Smooth muscle cell (in vitro differentiated cells): ENCODE results near the gene PCDHGC3. TPM values are rescaled to one million over a fixed set of nuclear protein-coding genes. Genes with fewer than 3 reads are reported as not detected.

ENCODE experiments used
- DNase-seq: peaks from one replicate; lab custom pipeline; 2025; ENCODE audit not compliant: unreplicated experiment; lab: John Stamatoyannopoulos, UW
- H2AFZ ChIP-seq: fragments of 200-600 bp; sonication (generic); 2 replicates; pipeline ENCODE4 v1.6.0; 2016; ENCODE audit warnings: antibody characterized with exemption, low read depth, mild to moderate bottlenecking
- H3F3A ChIP-seq: fragments of 200-600 bp; sonication (generic); 2 replicates; pipeline ENCODE4 v1.6.0; 2017; ENCODE audit warnings: antibody characterized with exemption, low read depth
- H3K27ac ChIP-seq: fragments of 200-600 bp; sonication (generic); 2 replicates; pipeline ENCODE4 v1.5.1; 2016; ENCODE audit warnings: low read depth, mild to moderate bottlenecking
- H3K27me3 ChIP-seq: fragments of 200-600 bp; sonication (generic); 2 replicates; pipeline ENCODE4 v1.6.1; 2016; ENCODE audit warnings: low read depth, mild to moderate bottlenecking
- H3K36me3 ChIP-seq: fragments of 200-600 bp; sonication (generic); 2 replicates; pipeline ENCODE4 v1.5.1; 2016; ENCODE audit warnings: low read depth
- H3K4me1 ChIP-seq: fragments of 200-600 bp; sonication (generic); 2 replicates; pipeline ENCODE4 v1.5.1; 2016; ENCODE audit warnings: low read depth
- H3K4me2 ChIP-seq: fragments of 200-600 bp; sonication (generic); 2 replicates; pipeline ENCODE4 v1.6.0; 2016; ENCODE audit warnings: mild to moderate bottlenecking
- H3K4me3 ChIP-seq: fragments of 200-600 bp; sonication (generic); 2 replicates; pipeline ENCODE4 v1.5.1; 2016; ENCODE audit warnings: mild to moderate bottlenecking
- H3K79me2 ChIP-seq: fragments of 200-600 bp; sonication (generic); 2 replicates; pipeline ENCODE4 v1.6.0; 2016; ENCODE audit warnings: low read depth, mild to moderate bottlenecking
- H3K9ac ChIP-seq: fragments of 200-600 bp; sonication (generic); 2 replicates; pipeline ENCODE4 v1.6.0; 2016; ENCODE audit warnings: low read depth
- H3K9me3 ChIP-seq: fragments of 200-600 bp; sonication (generic); replicated peaks from 2 replicates; pipeline ENCODE4 v1.5.1; 2016; ENCODE audit warnings: low read depth
- H4K20me1 ChIP-seq: fragments of 200-600 bp; sonication (generic); 2 replicates; pipeline ENCODE4 v1.6.0; 2016; ENCODE audit warnings: low read depth
- WGBS: methylation state at CpG from one replicate; pipeline ENCODE4 v1.1.7; 2016; ENCODE audit warnings: low lambda C conversion rate; 5-methylcytosine and 5-hydroxymethylcytosine counted together
- polyA plus RNA-seq: library from polyadenylated mRNA; unstranded; fragments of >200 nt; fragmentation: Nextera tagmentation; extraction: Ambion mirVana; gene quantifications from 2 replicates; pipeline ENCODE4 v1.2.1, GENCODE V29; 2016
- total RNA-seq: library from RNA; depleted of rRNA; stranded (reverse); fragments of >200 nt; gene quantifications from 2 replicates; pipeline ENCODE4 v1.2.3, GENCODE V29; 2014
- TF ChIP-seq, protein P1 (sequence below): fragments of 200-600 bp; sonication (generic); IDR thresholded peaks from 2 replicates; pipeline ENCODE4 v1.5.1; 2017; ENCODE audit warnings: borderline replicate concordance, mild to moderate bottlenecking, antibody characterized with exemption; ENCODE audit not compliant: insufficient read depth, poor library complexity, severe bottlenecking

The PCDHGC3 gene
- total and polyA plus RNA-seq, 2 experiments from 2014 or later: 50.3 to 111 TPM

DNA sequence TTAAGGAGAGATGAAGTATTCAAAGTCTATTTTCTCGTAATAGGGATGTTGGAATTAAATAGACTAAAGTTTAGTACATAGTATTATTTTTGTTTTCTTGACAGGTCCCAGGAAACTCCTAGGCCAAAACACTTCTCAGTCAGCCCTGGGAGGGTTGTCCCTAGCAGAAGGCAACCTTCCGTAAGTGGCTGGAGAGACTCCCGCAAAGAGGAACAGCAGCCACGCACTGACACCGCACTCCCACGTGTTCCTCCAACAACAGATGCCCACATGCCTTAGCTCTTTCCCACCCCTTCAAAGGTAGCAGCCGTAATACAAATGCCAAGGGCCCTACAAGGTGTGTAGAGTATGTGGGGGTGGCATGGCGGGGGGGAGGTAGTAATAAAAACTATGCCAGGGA, 41.5 kb downstream of the PCDHGC3 start:
- Histone ChIP-seq H3K4me2 (peak overlapping the region; percentile 86), H3K9ac (peak overlapping the region; percentile 97), H3K4me3 (no peak overlapping the region), H3K79me2 (no peaks in the 10 kb centered on the region), H2AFZ (no peak overlapping the region), H3K27me3 (no peaks in the 10 kb centered on the region), H3K36me3 (no peaks in the 10 kb centered on the region), H3K27ac (peak overlapping the region; percentile 100), H3K4me1 (peaks cover 59% of the 10 kb centered on the region), H3K9me3 (no peaks in the 10 kb centered on the region), H3F3A (peaks cover 71% of the 10 kb centered on the region), H4K20me1 (no peaks in the 10 kb centered on the region)
- TF ChIP-seq, protein P1, sequence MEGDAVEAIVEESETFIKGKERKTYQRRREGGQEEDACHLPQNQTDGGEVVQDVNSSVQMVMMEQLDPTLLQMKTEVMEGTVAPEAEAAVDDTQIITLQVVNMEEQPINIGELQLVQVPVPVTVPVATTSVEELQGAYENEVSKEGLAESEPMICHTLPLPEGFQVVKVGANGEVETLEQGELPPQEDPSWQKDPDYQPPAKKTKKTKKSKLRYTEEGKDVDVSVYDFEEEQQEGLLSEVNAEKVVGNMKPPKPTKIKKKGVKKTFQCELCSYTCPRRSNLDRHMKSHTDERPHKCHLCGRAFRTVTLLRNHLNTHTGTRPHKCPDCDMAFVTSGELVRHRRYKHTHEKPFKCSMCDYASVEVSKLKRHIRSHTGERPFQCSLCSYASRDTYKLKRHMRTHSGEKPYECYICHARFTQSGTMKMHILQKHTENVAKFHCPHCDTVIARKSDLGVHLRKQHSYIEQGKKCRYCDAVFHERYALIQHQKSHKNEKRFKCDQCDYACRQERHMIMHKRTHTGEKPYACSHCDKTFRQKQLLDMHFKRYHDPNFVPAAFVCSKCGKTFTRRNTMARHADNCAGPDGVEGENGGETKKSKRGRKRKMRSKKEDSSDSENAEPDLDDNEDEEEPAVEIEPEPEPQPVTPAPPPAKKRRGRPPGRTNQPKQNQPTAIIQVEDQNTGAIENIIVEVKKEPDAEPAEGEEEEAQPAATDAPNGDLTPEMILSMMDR: no peak
- DNase-seq: no peak
- 71% methylated on average over 8 of the region's 8 CpGs for WGBS

DNA sequence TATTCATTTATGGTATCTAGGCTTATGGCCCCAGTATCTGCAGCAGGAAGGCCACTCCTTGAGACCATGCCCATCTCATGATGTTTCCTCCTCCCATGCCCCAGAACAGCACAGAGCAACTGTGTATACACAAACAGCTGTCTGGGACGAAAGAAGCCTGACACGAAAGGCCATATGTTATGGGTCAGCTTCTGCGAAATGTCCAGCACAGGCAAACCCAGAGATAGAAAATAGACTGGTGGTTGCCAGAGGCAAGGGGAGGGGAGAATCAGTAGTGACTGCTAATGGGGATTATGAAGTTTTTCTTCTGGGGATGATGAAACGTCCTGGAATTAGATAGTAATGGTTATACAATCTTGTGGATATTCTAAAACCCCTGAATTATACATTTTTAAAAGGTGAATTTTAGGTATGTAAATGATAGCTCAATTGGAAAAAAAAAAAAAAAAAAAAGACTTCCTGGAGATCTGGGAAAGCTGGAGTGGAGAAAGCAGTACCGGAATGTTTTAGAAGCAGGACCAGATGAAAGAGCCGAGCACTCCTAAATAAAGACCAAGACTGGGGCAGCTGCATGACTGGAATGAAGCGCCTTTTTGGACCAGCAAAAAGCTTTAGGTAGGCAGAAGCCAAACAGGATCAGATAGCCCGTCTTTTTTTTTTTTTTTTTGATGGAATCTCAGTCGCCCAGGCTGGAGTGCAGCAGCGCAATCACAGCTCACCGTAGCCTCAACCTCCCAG, 42.3 kb downstream of the PCDHGC3 start:
- Histone ChIP-seq H3K4me3 (no peak overlapping the region), H3K27me3 (no peaks in the 10 kb centered on the region), H2AFZ (no peak overlapping the region), H3K4me2 (peak overlapping the region; percentile 86), H3K9me3 (no peaks in the 10 kb centered on the region), H4K20me1 (no peaks in the 10 kb centered on the region), H3K9ac (peak overlapping the region; percentile 97), H3K4me1 (peaks cover 64% of the 10 kb centered on the region), H3K79me2 (peaks cover 5% of the 10 kb centered on the region), H3K36me3 (no peaks in the 10 kb centered on the region), H3K27ac (peak overlapping the region; percentile 100), H3F3A (peaks cover 77% of the 10 kb centered on the region)
- WGBS: 24% methylated on average over 11 of the region's 11 CpGs
- TF ChIP-seq, protein P1: no peak
- DNase-seq: no peak

DNA sequence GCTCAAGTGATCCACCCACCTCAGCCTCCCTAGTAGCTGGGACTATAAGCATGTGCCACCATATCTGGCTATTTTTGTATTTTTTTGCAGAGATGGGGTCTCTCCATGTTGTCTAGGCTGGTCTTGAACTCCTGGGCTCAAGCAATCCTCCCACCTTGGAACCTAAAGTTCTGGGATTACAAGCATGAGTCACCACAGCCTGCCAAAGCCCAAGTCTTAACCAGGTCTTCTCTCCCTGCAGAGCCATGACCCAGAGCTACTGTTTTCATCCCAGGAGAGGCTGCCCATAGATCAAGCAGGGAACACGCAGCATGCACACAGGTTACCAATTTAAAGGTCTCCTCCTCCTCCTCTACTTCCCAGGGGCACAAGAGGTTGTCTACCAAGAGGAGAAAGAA, 42.9 kb downstream of the PCDHGC3 start:
- H3F3A ChIP-seq: peaks cover 77% of the 10 kb centered on the region
- H4K20me1 ChIP-seq: no peaks in the 10 kb centered on the region
- H3K27ac ChIP-seq: peak overlapping the region; percentile 100
- peak overlapping the region; percentile 86 for H3K4me2 ChIP-seq
- H3K9ac ChIP-seq: peak overlapping the region; percentile 82
- H2AFZ ChIP-seq: no peak overlapping the region
- no peaks in the 10 kb centered on the region for H3K27me3 ChIP-seq
- no peak overlapping the region for H3K4me3 ChIP-seq
- no peaks in the 10 kb centered on the region for H3K36me3 ChIP-seq
- WGBS: 74% methylated on average over 1 of the region's 1 CpG
- DNase-seq: no peak
- H3K79me2 ChIP-seq: peaks cover 9% of the 10 kb centered on the region
- H3K4me1 ChIP-seq: peaks cover 64% of the 10 kb centered on the region
- TF ChIP-seq, protein P1: no peak
- H3K9me3 ChIP-seq: no peaks in the 10 kb centered on the region
